Muscle of arm (tissue), 12 donors: ENCODE results near the gene SHC4. TPM values are rescaled to one million over a fixed set of nuclear protein-coding genes. Genes with fewer than 3 reads are reported as not detected.

Experiments
- DNase-seq: peaks from one replicate; pipeline ENCODE4 v3.0.0-alpha.2; 2013
- polyA plus RNA-seq, 12 donors: library from polyadenylated mRNA; unstranded; fragments of 120-200 nt; gene quantifications; one replicate each; pipeline ENCODE4 v1.2.1, GENCODE V29; 2013; ENCODE audit not compliant: insufficient read length in 12 of 12

Gene SHC4
- polyA plus RNA-seq, 12 donors = 1.1 to 3.2 (median 2.3) TPM; not detected in 2

GRCh38 chr15:48968066-48968465 is 4.3 kb upstream of the SHC4 start:
- DNase-seq = no peak

- no peak for DNase-seq
Observed at GRCh38 chr15:48967336-48967735, 3.6 kb upstream of the SHC4 start.

- no peak for DNase-seq
Observed at GRCh38 chr15:48966595-48967301, 3.0 kb upstream of the SHC4 start.

- DNase-seq = no peak
Observed at GRCh38 chr15:48965972-48966371, 2.3 kb upstream of the SHC4 start.

- DNase-seq = no peak
Observed at GRCh38 chr15:48964898-48965297, 1.2 kb upstream of the SHC4 start.

GRCh38 chr15:48962662-48963523 is 826 bp downstream of the SHC4 start:
- peak; percentile 33 for DNase-seq

GRCh38 chr15:48955967-48956366 is 7.8 kb downstream of the SHC4 start:
- DNase-seq = no peak

- no peak for DNase-seq
Observed at GRCh38 chr15:48955370-48955769, 8.3 kb downstream of the SHC4 start.

GRCh38 chr15:48954538-48954937 is 9.2 kb downstream of the SHC4 start:
- DNase-seq = no peak

GRCh38 chr15:48946840-48947187 is 16.9 kb downstream of the SHC4 start:
- DNase-seq = no peak

- no peak for DNase-seq
Observed at GRCh38 chr15:48946074-48946839, 17.5 kb downstream of the SHC4 start.

- no peak for DNase-seq
Observed at GRCh38 chr15:48945386-48945785, 18.3 kb downstream of the SHC4 start.

- DNase-seq = no peak
Observed at GRCh38 chr15:48941904-48942303, 21.8 kb downstream of the SHC4 start.

- DNase-seq = no peak
Observed at GRCh38 chr15:48940508-48940907, 23.2 kb downstream of the SHC4 start.

GRCh38 chr15:48939648-48940047 is 24.1 kb downstream of the SHC4 start:
- DNase-seq = no peak

- no peak for DNase-seq
Observed at GRCh38 chr15:48937886-48938285, 25.8 kb downstream of the SHC4 start.

GRCh38 chr15:48936666-48937065 is 27.1 kb downstream of the SHC4 start:
- no peak for DNase-seq

- no peak for DNase-seq
Observed at GRCh38 chr15:48935236-48935635, 28.5 kb downstream of the SHC4 start.

- no peak for DNase-seq
Observed at GRCh38 chr15:48930735-48931134, 33.0 kb downstream of the SHC4 start.

- DNase-seq = no peak
Observed at GRCh38 chr15:48929661-48930060, 34.1 kb downstream of the SHC4 start.

- DNase-seq = no peak
Observed at GRCh38 chr15:48928877-48929538, 34.7 kb downstream of the SHC4 start.

- DNase-seq = no peak
Observed at GRCh38 chr15:48925714-48926223, 38.0 kb downstream of the SHC4 start.
